ENCODE measurements around the gene CHKA.

CHKA gene

DNA sequence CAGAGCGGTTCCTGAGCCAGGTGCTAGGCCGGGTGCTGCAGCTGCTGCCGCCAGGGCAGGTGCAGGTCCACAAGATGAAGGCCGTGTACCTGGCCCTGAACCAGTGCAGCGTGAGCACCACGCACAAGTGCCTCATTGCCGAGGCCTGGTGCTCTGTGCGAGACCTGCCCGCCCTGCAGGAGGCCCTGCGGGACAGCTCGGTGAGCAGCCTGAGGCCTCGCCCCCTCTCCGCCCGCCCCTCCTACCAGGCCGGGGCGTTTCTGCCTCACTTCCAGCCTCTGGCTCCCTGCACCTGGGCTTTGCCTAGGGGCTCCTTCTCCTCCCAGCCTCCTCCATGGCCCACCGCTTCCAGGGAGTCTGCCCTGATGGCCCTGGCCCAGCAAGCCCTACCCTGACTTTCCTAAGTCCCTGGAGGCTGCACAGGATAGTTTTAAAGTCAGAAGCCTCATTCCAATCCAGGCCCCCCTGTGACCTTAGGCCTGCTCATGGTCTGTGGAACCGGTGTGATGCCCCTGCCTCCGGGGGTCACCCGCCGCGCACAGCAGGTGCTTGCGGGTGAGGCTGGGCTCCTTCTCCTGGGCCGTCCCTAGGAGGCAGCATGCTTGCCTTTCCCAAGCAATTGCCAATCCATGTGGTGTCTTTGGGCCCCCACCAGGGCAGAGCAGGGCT, 76.9 kb downstream of the CHKA start:
- no peak for DNase-seq (ENCODE audit: low read depth)

- DNase-seq (ENCODE audit: low read depth), result no peak
Observed at GRCh38 chr11:68043349-68044144, 77.6 kb downstream of the CHKA start.

GRCh38 chr11:68043029-68043348, 78.2 kb downstream of the CHKA start:
- DNase-seq (ENCODE audit: low read depth), result no peak

- DNase-seq (ENCODE audit: low read depth), result no peak
Observed at GRCh38 chr11:68042219-68043028, 78.8 kb downstream of the CHKA start.

GRCh38 chr11:68041617-68042218, 79.5 kb downstream of the CHKA start:
- no peak for DNase-seq (ENCODE audit: low read depth)

GRCh38 chr11:68040957-68041591, 80.1 kb downstream of the CHKA start:
- DNase-seq (ENCODE audit: low read depth), result no peak

DNA sequence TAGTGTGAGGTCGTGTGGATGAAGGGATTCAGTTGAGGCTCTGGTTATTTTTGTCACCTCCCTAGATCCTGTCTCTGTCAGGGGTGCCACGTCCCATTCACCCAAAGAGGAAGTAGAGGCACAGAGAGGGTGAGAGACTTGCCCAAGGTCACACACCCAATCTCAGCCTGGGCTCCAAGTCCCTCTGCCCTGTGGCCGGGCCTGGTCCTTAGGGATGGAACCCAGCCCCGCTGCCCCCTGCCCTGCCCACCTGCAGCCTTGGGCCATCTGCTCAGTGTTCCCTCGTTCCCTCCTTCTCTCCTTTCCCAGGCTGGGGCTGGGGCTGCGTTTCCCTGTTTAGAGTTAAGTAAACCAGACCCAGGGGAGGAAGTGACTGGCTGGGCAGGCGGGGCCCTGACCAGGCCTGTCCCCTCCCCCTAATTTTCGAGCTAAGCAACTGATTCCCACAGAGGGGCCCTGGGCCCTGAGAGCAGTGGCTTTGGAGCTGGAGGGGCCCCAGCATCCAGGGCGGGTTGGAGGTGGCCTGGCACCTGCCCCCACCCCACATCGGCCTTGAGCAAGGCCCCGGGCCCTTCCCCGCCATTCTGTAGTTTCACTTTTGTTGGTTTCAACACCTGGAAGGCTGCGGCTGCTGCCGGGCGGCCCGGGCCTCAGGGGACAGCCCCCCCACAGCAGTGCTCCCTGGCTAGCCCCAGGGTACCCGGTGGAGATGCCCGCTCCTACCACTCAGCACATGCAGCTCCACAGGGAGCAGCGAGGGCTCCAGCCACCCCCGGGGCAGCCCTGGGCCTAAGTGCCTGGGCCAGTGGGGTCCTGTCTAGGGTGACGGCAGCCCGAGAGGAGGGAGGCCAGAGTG, 80.9 kb downstream of the CHKA start:
- DNase-seq (ENCODE audit: low read depth), result no peak

- no peak for DNase-seq (ENCODE audit: low read depth)
Observed at GRCh38 chr11:68039526-68040086, 81.6 kb downstream of the CHKA start.

- peak; percentile 37 for DNase-seq (ENCODE audit: low read depth)
Observed at GRCh38 chr11:68038718-68039525, 82.3 kb downstream of the CHKA start, which contains the start of gene TCIRG1. TCIRG1 (plus strand) TSS chr11:68039025; CDS start chr11:68041272, 2,247 bp downstream.

DNA sequence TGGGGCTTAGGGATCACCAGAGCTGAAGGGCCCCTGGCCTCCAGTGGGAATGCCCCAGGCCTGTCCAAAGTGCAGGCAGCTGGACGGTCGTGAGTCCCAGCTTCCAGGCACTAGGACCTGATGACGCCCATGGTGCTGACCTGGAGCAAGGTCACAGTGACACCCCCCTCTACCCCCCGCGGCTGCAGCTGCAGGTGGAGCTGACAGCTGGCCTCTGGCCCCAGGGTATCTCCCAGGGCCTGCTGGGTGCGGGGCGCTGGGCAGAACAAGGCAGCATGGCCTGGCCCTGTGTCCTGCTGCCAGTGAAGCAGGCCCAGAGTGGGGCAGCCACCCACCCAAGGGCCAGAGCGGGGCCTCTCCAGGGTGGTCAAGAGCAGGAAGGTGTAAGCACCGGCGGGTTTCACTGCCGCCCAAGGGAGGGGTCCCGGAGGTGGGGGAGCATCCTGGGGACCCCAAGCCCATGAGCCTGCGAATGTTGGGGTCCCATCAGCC, 82.9 kb downstream of the CHKA start:
- no peak for DNase-seq (ENCODE audit: low read depth)

DNA sequence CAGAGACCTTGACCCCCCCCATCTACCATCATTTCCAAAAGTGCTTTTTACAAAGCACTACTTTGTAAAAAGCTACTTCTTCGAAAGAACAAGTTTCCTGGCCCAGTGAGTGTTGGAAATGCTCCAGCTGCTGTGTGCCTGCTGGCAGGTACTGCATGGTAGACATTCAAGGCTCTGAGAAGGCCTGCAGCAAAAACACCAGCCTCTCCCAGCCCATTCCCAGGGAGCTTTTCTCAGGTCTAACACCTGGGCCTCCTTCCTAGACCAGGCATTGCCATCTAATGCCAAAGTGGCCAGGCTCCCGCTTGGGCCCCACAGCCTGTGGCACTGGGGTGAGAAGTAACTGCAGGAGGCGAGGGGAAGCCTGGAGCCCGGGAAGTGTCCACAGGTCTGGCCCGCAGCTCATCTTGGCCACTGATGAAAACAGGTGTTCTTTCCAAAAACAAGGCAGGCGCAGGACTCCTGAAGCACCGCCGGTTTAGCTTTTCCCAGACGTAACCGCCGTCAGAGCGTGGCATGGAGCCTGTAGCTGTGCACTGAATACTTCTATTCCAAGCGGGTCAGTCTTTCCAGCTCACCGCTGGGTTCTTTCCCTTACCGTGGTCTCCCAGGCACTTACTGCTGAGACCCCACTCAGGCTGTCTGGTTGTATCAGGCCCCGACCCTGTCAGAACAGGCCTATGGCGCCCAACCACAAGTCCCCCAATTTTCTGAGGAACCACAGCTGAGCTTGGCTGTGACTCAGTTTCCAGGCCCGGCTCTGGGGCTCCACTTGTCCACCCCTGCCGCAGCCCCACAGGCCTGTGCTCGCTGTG, 83.6 kb downstream of the CHKA start:
- no peak for DNase-seq (ENCODE audit: low read depth)

DNA sequence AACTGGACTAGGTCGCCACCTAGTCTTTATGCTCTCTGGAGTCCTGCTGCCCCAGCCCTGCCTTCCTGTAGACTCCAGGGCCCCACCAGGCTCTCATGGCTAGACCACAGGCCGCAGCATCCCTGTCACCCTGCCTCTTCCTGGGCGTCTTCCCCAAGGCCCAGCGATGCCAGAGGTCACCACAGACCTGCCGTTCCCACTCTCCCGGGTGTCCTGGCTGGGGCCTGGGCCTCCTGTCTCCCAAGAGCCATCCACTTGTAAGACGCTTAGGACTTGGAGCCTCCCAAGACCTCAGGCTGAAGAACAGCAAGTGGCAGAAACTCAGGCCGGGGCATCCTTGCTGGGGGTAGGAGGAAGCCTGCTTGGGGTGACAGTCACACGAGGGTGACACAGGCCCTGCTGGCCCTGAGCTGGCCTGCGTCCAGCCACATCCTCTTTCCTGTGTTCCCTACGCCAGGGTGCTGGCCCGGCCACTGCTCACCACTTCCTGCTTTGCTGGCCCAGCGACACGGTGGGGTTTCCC, 84.4 kb downstream of the CHKA start:
- no peak for DNase-seq (ENCODE audit: low read depth)

DNA sequence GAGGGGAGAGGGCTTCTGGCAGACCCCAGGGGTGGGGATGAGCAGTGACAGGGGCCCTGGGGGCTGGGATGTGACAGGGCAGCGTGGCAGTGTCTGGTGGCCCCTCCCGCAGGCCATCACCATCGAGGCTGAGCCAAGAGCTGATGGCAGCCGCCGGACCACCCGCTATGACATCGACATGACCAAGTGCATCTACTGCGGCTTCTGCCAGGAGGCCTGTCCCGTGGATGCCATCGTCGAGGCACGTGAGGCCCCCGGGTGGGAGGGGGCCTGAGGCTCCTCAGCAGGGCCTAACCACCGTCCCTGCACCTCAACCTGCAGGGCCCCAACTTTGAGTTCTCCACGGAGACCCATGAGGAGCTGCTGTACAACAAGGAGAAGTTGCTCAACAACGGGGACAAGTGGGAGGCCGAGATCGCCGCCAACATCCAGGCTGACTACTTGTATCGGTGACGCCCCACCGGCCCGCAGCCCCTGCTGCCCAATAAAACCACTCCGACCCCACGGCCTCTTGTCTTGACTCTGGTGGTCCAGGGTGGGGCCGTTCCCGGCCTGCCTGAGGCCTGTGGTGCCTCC, 85.0 kb downstream of the CHKA start:
- DNase-seq (ENCODE audit: low read depth), result no peak

- DNase-seq (ENCODE audit: low read depth), result no peak
Observed at GRCh38 chr11:68035266-68035876, 85.8 kb downstream of the CHKA start.

GRCh38 chr11:68033708-68034045, 87.5 kb downstream of the CHKA start:
- no peak for DNase-seq (ENCODE audit: low read depth)

DNA sequence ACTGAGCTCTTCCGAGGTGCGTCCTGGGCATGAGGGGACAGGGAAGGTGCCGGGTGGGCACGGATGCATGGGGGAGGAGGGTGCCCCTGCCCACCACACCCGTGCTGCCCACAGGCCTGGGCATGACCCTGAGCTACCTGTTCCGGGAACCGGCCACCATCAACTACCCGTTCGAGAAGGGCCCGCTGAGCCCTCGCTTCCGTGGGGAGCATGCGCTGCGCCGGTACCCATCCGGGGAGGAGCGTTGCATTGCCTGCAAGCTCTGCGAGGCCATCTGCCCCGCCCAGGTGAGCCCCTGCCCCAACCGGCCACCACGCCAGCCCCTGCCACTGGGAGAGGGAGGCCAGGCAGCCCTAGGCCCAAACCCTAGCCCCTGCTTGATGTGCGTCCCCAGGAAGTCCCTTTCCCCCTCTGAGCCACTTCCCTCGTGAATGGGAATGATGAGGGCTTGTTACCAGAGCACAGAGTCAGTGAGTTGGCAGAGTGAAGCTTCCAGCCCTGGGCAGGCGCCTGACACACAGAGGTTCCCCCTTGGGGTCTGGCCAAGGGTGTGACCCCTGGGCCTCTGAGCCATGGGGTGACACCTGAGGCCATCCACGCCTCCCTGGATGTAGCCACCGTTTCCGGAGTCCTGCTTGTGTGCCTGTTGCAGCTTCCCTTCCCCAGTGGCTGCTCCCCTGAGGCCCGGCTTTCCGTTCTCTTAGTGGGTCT, 88.0 kb downstream of the CHKA start:
- DNase-seq (ENCODE audit: low read depth), result no peak

GRCh38 chr11:68032003-68032402, 89.2 kb downstream of the CHKA start:
- DNase-seq (ENCODE audit: low read depth), result no peak

All from stimulated activated CD8-positive, alpha-beta memory T cell treated with anti-CD3 and anti-CD28 coated beads, Interleukin-15, amount 100 ng/mL, for 24 hours (primary cell).